NB4 (cell line): ENCODE data around the gene ALG1.
"Not testable (repeated sequence)": the region's sequence is repeated elsewhere in the genome, so short reads cannot be mapped to it uniquely, and the experiment has no call there.

ENCODE experiments used
- MYC ChIP-seq: IDR thresholded peaks from 2 replicates; pipeline ENCODE4 v1.6.1; 2011; ENCODE audit warnings: low read depth, low read length
- POLR2A ChIP-seq: IDR thresholded peaks from 2 replicates; pipeline ENCODE4 v1.6.1; 2011; ENCODE audit warnings: mild to moderate bottlenecking; ENCODE audit not compliant: insufficient read length; ENCODE audit errors: extremely low read depth
- TF ChIP-seq, protein P1 (sequence below): IDR thresholded peaks from one replicate; pipeline ENCODE4 v1.5.1; 2012; ENCODE audit warnings: low read depth, low read length
- TF ChIP-seq, protein P2 (sequence below): IDR thresholded peaks from 2 replicates; pipeline ENCODE4 v1.6.1; 2011; ENCODE audit warnings: low read depth, low read length

DNA sequence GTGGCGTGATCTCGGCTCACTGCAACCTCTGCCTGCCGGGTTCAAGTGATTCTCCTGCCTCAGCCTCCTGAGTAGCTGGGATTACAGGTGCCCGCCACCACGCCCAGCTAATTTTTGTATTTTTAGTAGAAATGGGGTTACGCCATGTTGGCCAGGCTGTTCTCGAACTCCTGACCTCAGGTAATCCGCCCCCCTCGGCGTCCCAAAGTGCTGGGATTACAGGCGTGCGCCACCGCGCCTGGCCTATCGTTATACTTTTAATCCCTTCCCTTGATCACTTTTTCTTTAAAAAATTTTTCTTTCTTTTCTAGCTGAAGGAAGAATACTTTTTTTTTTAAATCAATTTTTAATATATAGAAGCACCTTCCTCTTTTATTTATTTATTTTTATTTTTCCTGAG, 2.1 kb downstream of the ALG1 start:
- TF ChIP-seq, protein P1, sequence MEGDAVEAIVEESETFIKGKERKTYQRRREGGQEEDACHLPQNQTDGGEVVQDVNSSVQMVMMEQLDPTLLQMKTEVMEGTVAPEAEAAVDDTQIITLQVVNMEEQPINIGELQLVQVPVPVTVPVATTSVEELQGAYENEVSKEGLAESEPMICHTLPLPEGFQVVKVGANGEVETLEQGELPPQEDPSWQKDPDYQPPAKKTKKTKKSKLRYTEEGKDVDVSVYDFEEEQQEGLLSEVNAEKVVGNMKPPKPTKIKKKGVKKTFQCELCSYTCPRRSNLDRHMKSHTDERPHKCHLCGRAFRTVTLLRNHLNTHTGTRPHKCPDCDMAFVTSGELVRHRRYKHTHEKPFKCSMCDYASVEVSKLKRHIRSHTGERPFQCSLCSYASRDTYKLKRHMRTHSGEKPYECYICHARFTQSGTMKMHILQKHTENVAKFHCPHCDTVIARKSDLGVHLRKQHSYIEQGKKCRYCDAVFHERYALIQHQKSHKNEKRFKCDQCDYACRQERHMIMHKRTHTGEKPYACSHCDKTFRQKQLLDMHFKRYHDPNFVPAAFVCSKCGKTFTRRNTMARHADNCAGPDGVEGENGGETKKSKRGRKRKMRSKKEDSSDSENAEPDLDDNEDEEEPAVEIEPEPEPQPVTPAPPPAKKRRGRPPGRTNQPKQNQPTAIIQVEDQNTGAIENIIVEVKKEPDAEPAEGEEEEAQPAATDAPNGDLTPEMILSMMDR, result not testable (repeated sequence)
- TF ChIP-seq POLR2A, MYC: not testable (repeated sequence)
- TF ChIP-seq, protein P2, sequence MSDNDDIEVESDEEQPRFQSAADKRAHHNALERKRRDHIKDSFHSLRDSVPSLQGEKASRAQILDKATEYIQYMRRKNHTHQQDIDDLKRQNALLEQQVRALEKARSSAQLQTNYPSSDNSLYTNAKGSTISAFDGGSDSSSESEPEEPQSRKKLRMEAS, result not testable (repeated sequence)
